Neural cell (in vitro differentiated cells): ENCODE results near the gene MAGOHB. TPM values are rescaled to one million over a fixed set of nuclear protein-coding genes. Genes with fewer than 3 reads are reported as not detected.

Experiments
- H2AFZ ChIP-seq: fragments of 200-600, 300-800 bp; sonication (generic), shearing (Covaris generic); 2 replicates; pipeline ENCODE4 v1.6.0; 2014; ENCODE audit warnings: low read depth, mild to moderate bottlenecking, antibody characterized with exemption, low read length, moderate library complexity
- H3F3A ChIP-seq: fragments of 200-600 bp; shearing (Covaris generic); 2 replicates; pipeline ENCODE4 v1.6.1; 2016; ENCODE audit warnings: mild to moderate bottlenecking, moderate library complexity, mixed read lengths, antibody characterized with exemption, low read length; ENCODE audit not compliant: insufficient read depth, poor library complexity, severe bottlenecking
- H3K27ac ChIP-seq: fragments of 200-600, 300-800 bp; sonication (generic), shearing (Covaris generic); 2 replicates; pipeline ENCODE4 v1.5.1; 2014; ENCODE audit warnings: mild to moderate bottlenecking, low read length, moderate library complexity
- H3K27me3 ChIP-seq: fragments of 300-800, 200-600 bp; sonication (generic), shearing (Covaris generic); 2 replicates; pipeline ENCODE4 v1.6.0; 2014; ENCODE audit warnings: mild to moderate bottlenecking, low read depth, low read length, moderate library complexity; ENCODE audit not compliant: insufficient read depth
- H3K36me3 ChIP-seq: fragments of 300-800, 200-600 bp; sonication (generic), shearing (Covaris generic); 2 replicates; pipeline ENCODE4 v1.5.1; 2014; ENCODE audit warnings: mild to moderate bottlenecking, antibody characterized with exemption, low read length, moderate library complexity; ENCODE audit not compliant: insufficient read depth
- H3K4me2 ChIP-seq: fragments of 300-800, 200-600 bp; sonication (generic), shearing (Covaris generic); 2 replicates; pipeline ENCODE4 v1.6.0; 2014; ENCODE audit warnings: mild to moderate bottlenecking, low read length
- H3K4me3 ChIP-seq: fragments of 300-800, 200-600 bp; sonication (generic), shearing (Covaris generic); 2 replicates; pipeline ENCODE4 v1.5.1; 2014; ENCODE audit warnings: mild to moderate bottlenecking, low read length, moderate library complexity
- H3K79me2 ChIP-seq: fragments of 200-600 bp; shearing (Covaris generic); replicated peaks from 2 replicates; pipeline ENCODE4 v1.6.0; 2014; ENCODE audit warnings: mild to moderate bottlenecking, low read length, moderate library complexity; ENCODE audit not compliant: insufficient read depth
- H3K9ac ChIP-seq: fragments of 300-800, 200-600 bp; sonication (generic), shearing (Covaris generic); 2 replicates; pipeline ENCODE4 v1.6.1; 2016; ENCODE audit warnings: mild to moderate bottlenecking, low read length, mixed read lengths
- H3K9me2 ChIP-seq: fragments of 200-600 bp; shearing (Covaris generic); 2 replicates; pipeline ENCODE4 v1.6.1; 2016; ENCODE audit warnings: mild to moderate bottlenecking, low read length, mixed read lengths; ENCODE audit not compliant: insufficient read depth
- H3K9me3 ChIP-seq: fragments of 200-600, 300-800 bp; sonication (generic), shearing (Covaris generic); 2 replicates; pipeline ENCODE4 v1.6.1; 2016; ENCODE audit warnings: mild to moderate bottlenecking, mixed run types, low read length, moderate library complexity, mixed read lengths
- H4K20me1 ChIP-seq: fragments of 200-600 bp; shearing (Covaris generic); 2 replicates; pipeline ENCODE4 v1.6.1; 2016; ENCODE audit warnings: mild to moderate bottlenecking, mixed run types; ENCODE audit not compliant: insufficient read depth
- EP300 ChIP-seq: fragments of 450-650 bp; conservative IDR thresholded peaks from 2 replicates; pipeline ENCODE4 v1.6.1; 2014; ENCODE audit warnings: antibody characterized with exemption, mild to moderate bottlenecking, moderate library complexity; ENCODE audit not compliant: poor library complexity, severe bottlenecking
- EZH2 ChIP-seq: fragments of 200-600, 300-800 bp; shearing (Covaris generic), sonication (generic); IDR thresholded peaks from 2 replicates; pipeline ENCODE4 v1.6.1; 2014; ENCODE audit warnings: antibody characterized with exemption, low read length, borderline replicate concordance, mild to moderate bottlenecking; ENCODE audit not compliant: insufficient read depth, poor library complexity, severe bottlenecking
- MXI1 ChIP-seq: fragments of 450-650 bp; conservative IDR thresholded peaks from 2 replicates; pipeline ENCODE4 v1.6.1; 2014; ENCODE audit warnings: antibody characterized with exemption, mild to moderate bottlenecking; ENCODE audit not compliant: poor library complexity, severe bottlenecking
- POLR2AphosphoS5 ChIP-seq: IDR thresholded peaks from 2 replicates; pipeline ENCODE4 v1.6.1; 2012
- RAD21 ChIP-seq: fragments of 450-650 bp; conservative IDR thresholded peaks from 2 replicates; pipeline ENCODE4 v1.6.1; 2014; ENCODE audit warnings: antibody characterized with exemption, mild to moderate bottlenecking, moderate library complexity
- REST ChIP-seq: IDR thresholded peaks from 2 replicates; pipeline ENCODE4 v1.6.1; 2012; ENCODE audit warnings: borderline replicate concordance
- SMC3 ChIP-seq: fragments of 450-650 bp; conservative IDR thresholded peaks from 2 replicates; pipeline ENCODE4 v1.6.1; 2014; ENCODE audit warnings: antibody characterized with exemption, mild to moderate bottlenecking, moderate library complexity; ENCODE audit not compliant: poor library complexity
- TAF1 ChIP-seq: IDR thresholded peaks from 2 replicates; pipeline ENCODE4 v1.6.1; 2012; ENCODE audit warnings: low read depth
- polyA plus RNA-seq: library from polyadenylated mRNA; depleted of rRNA; stranded (reverse); fragments of >200 nt; gene quantifications from 2 replicates; pipeline ENCODE4 v1.2.3, GENCODE V29; 2014
- TF ChIP-seq, protein P1 (sequence below): fragments of 450-650 bp; IDR thresholded peaks from 2 replicates; pipeline ENCODE4 v1.5.1; 2014; ENCODE audit warnings: antibody characterized with exemption, mild to moderate bottlenecking, moderate library complexity; ENCODE audit not compliant: poor library complexity, severe bottlenecking

The MAGOHB gene
- polyA plus RNA-seq, 1 donor from 2014 or later = 43.3 TPM

DNA sequence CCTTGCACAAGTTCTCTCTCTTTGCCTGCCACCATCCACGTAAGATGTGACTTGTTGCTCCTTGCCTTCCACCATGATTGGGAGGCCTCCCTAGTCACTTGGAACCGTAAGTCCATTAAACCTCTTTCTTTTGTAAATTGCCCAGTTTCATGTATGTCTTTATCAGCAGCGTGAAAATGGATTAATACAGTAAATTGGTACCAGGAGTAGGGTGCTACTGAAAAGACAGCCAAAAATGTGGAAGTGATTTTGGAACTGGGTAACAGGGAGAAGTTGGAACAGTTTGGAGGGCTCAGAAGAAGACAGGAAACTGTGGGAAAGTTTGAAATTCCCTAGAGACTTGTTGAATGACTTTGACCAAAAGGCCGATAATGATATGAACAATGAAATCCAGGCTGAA, 32.5 kb upstream of the MAGOHB start:
- H3K9me2 ChIP-seq = no peaks in the 10 kb centered on the region
- H3K4me2 ChIP-seq = no peak overlapping the region
- H4K20me1 ChIP-seq = no peaks in the 10 kb centered on the region
- H3K9me3 ChIP-seq = no peaks in the 10 kb centered on the region
- no peak for TF ChIP-seq EP300
- no peak for TF ChIP-seq MXI1
- TF ChIP-seq, protein P1, sequence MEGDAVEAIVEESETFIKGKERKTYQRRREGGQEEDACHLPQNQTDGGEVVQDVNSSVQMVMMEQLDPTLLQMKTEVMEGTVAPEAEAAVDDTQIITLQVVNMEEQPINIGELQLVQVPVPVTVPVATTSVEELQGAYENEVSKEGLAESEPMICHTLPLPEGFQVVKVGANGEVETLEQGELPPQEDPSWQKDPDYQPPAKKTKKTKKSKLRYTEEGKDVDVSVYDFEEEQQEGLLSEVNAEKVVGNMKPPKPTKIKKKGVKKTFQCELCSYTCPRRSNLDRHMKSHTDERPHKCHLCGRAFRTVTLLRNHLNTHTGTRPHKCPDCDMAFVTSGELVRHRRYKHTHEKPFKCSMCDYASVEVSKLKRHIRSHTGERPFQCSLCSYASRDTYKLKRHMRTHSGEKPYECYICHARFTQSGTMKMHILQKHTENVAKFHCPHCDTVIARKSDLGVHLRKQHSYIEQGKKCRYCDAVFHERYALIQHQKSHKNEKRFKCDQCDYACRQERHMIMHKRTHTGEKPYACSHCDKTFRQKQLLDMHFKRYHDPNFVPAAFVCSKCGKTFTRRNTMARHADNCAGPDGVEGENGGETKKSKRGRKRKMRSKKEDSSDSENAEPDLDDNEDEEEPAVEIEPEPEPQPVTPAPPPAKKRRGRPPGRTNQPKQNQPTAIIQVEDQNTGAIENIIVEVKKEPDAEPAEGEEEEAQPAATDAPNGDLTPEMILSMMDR = no peak
- no peak for TF ChIP-seq POLR2AphosphoS5
- no peak for TF ChIP-seq REST
- TF ChIP-seq RAD21 = no peak
- no peak for TF ChIP-seq TAF1
- H3K79me2 ChIP-seq = no peaks in the 10 kb centered on the region
- no peaks in the 10 kb centered on the region for H3F3A ChIP-seq
- no peak overlapping the region for H3K27ac ChIP-seq
- no peaks in the 10 kb centered on the region for H3K36me3 ChIP-seq
- no peak overlapping the region for H3K9ac ChIP-seq
- H3K4me3 ChIP-seq = no peak overlapping the region
- H3K27me3 ChIP-seq = no peaks in the 10 kb centered on the region
- H2AFZ ChIP-seq = no peak overlapping the region

GRCh38 chr12:10641735-10642500, 28.5 kb upstream of the MAGOHB start:
- Histone ChIP-seq H3K4me3 (no peak overlapping the region), H3F3A (no peaks in the 10 kb centered on the region), H2AFZ (no peak overlapping the region), H4K20me1 (no peaks in the 10 kb centered on the region), H3K27ac (no peak overlapping the region), H3K9me3 (no peaks in the 10 kb centered on the region), H3K27me3 (no peaks in the 10 kb centered on the region), H3K9ac (no peak overlapping the region), H3K36me3 (no peaks in the 10 kb centered on the region), H3K9me2 (no peaks in the 10 kb centered on the region), H3K4me2 (no peak overlapping the region), H3K79me2 (no peaks in the 10 kb centered on the region)
- TF ChIP-seq POLR2AphosphoS5 = no peak
- no peak for TF ChIP-seq REST
- TF ChIP-seq EP300 = no peak
- no peak for TF ChIP-seq MXI1
- TF ChIP-seq EZH2 = no peak
- TF ChIP-seq TAF1 = no peak
- no peak for TF ChIP-seq RAD21
- TF ChIP-seq, protein P1 = no peak
- TF ChIP-seq SMC3 = no peak
